SK-N-SH (cell line): Measurements from ENCODE around the gene OR5AN1. TPM values are rescaled to one million over a fixed set of nuclear protein-coding genes. Genes with fewer than 3 reads are reported as not detected.

Experiments
- CTCF ChIA-PET: fragments of 300-600, 350-600 bp; formaldehyde crosslinking; extraction: SDS; loops from one replicate; lab custom pipeline; 2021; lab: Yijun Ruan, JAX
- POLR2A ChIA-PET: fragments of 350-600 bp; sonication (Branson Sonifier 250); formaldehyde crosslinking; extraction: SDS; loops from one replicate; lab custom pipeline; 2020; ENCODE audit warnings: antibody characterized with exemption, inconsistent platforms; lab: Yijun Ruan, JAX
- DNase-seq: peaks from one replicate; pipeline ENCODE4 v3.0.0; 2012
- H2AFZ ChIP-seq: fragments of 200-600 bp; sonication (generic); 2 replicates; pipeline ENCODE4 v1.8.1; 2016; ENCODE audit warnings: antibody characterized with exemption, mild to moderate bottlenecking, low read depth
- H3F3A ChIP-seq: fragments of 200-600 bp; sonication (generic); replicated peaks from 2 replicates; pipeline ENCODE3; 2016; ENCODE audit warnings: antibody characterized with exemption, mild to moderate bottlenecking; ENCODE audit not compliant: insufficient read depth
- H3K27ac ChIP-seq, 2 experiments: fragments of 200-500 bp in 1 of 2; fragments of 200-600 bp in 1 of 2; sonication (Bioruptor generic) in 1 of 2; sonication (generic), shearing (Covaris generic) in 1 of 2; 2 replicates each; pipeline versions ENCODE4 v1.5.1 to v1.6.1; 2014 to 2016; ENCODE audit warnings: low read depth in 2 of 2, inconsistent platforms in 1 of 2, low read length in 1 of 2, mild to moderate bottlenecking in 1 of 2, mixed read lengths in 1 of 2
- H3K27me3 ChIP-seq: fragments of 200-600 bp; sonication (generic), shearing (Covaris generic); 2 replicates; pipeline ENCODE4 v1.6.1; 2016; ENCODE audit warnings: mixed run types; ENCODE audit not compliant: insufficient read depth
- H3K36me3 ChIP-seq, 2 experiments: fragments of 200-500 bp in 1 of 2; fragments of 200-600 bp in 1 of 2; sonication (Bioruptor generic) in 1 of 2; sonication (generic) in 1 of 2; replicated peaks in 1 of 2; 2 replicates each; pipeline versions ENCODE3 to v1.5.1; 2014 to 2016; ENCODE audit warnings: low read length in 1 of 2, mild to moderate bottlenecking in 1 of 2; ENCODE audit not compliant: insufficient read depth in 2 of 2, control insufficient read depth in 1 of 2
- H3K4me1 ChIP-seq, 2 experiments: fragments of 200-500 bp in 1 of 2; fragments of 200-600 bp in 1 of 2; sonication (Bioruptor generic) in 1 of 2; sonication (generic), shearing (Covaris generic) in 1 of 2; 2 replicates each; pipeline versions ENCODE4 v1.5.1 to v1.6.1; 2014 to 2016; ENCODE audit warnings: low read depth in 1 of 2, low read length in 1 of 2, mixed run types in 1 of 2; ENCODE audit not compliant: insufficient read depth in 2 of 2, control insufficient read depth in 1 of 2
- H3K4me2 ChIP-seq: fragments of 200-600 bp; sonication (generic), shearing (Covaris generic); 2 replicates; pipeline ENCODE4 v1.6.1; 2017; ENCODE audit warnings: mixed run types
- H3K4me3 ChIP-seq, 2 experiments: fragments of 200-500 bp in 1 of 2; fragments of 200-600 bp in 1 of 2; sonication (Bioruptor generic) in 1 of 2; sonication (generic), shearing (Covaris generic) in 1 of 2; 2 replicates each; pipeline versions ENCODE4 v1.5.1 to v1.8.1; 2014 to 2016; ENCODE audit warnings: low read depth in 2 of 2, inconsistent platforms in 1 of 2, low read length in 1 of 2, mild to moderate bottlenecking in 1 of 2, mixed read lengths in 1 of 2, moderate library complexity in 1 of 2
- H3K79me2 ChIP-seq: fragments of 200-600 bp; sonication (generic); 2 replicates; pipeline ENCODE4 v1.8.1; 2017; ENCODE audit warnings: mild to moderate bottlenecking; ENCODE audit not compliant: insufficient read depth
- H3K9ac ChIP-seq: fragments of 200-600 bp; sonication (generic); 2 replicates; pipeline ENCODE4 v1.6.1; 2017; ENCODE audit warnings: mixed run types
- H3K9me2 ChIP-seq: fragments of 200-600 bp; sonication (generic); 2 replicates; pipeline ENCODE4 v1.6.1; 2017; ENCODE audit warnings: mixed run types
- H3K9me3 ChIP-seq: fragments of 200-600 bp; sonication (generic); 2 replicates; pipeline ENCODE4 v1.6.1; 2017; ENCODE audit warnings: mixed run types, mild to moderate bottlenecking, moderate library complexity
- H4K20me1 ChIP-seq: fragments of 200-600 bp; sonication (generic); 2 replicates; pipeline ENCODE4 v1.6.1; 2017; ENCODE audit warnings: mild to moderate bottlenecking, mixed run types; ENCODE audit not compliant: insufficient read depth
- CHD2 ChIP-seq: fragments of 150-350 bp; IDR thresholded peaks from 2 replicates; pipeline ENCODE4 v1.6.1; 2018; ENCODE audit warnings: low read length; ENCODE audit not compliant: partially characterized antibody
- CTCF ChIP-seq: fragments of 200-600 bp; sonication (generic); IDR thresholded peaks from 2 replicates; pipeline ENCODE4 v1.6.1; 2017; ENCODE audit warnings: antibody characterized with exemption, mild to moderate bottlenecking, moderate library complexity
- ELF1 ChIP-seq: IDR thresholded peaks from 2 replicates; pipeline ENCODE4 v1.4.0; 2012
- EP300 ChIP-seq, 2 experiments: IDR thresholded peaks; 2 replicates each; pipeline versions ENCODE4 v1.4.0 to v1.6.1; 2012; ENCODE audit warnings: borderline replicate concordance in 1 of 2, low read depth in 1 of 2, low read length in 1 of 2
- FOXJ3 ChIP-seq: sonication (generic); formaldehyde crosslinking; IDR thresholded peaks from 2 replicates; pipeline ENCODE4 v1.5.1; 2020; ENCODE audit warnings: mild to moderate bottlenecking, missing genetic modification reagents
- IRF3 ChIP-seq: fragments of 150-350 bp; IDR thresholded peaks from 2 replicates; pipeline ENCODE4 v1.6.1; 2016; ENCODE audit warnings: mild to moderate bottlenecking, low read depth, low read length
- MEF2A ChIP-seq: IDR thresholded peaks from 2 replicates; pipeline ENCODE4 v1.4.0; 2012; ENCODE audit warnings: low read depth, borderline replicate concordance
- NFIC ChIP-seq: IDR thresholded peaks from 2 replicates; pipeline ENCODE4 v1.4.0; 2012; ENCODE audit warnings: borderline replicate concordance
- NRF1 ChIP-seq: IDR thresholded peaks from 2 replicates; pipeline ENCODE4 v1.6.1; 2012; ENCODE audit warnings: low read depth, mild to moderate bottlenecking, low read length
- RAD21 ChIP-seq: IDR thresholded peaks from 2 replicates; pipeline ENCODE4 v1.6.1; 2012; ENCODE audit warnings: mild to moderate bottlenecking, low read length
- REST ChIP-seq: IDR thresholded peaks from 2 replicates; pipeline ENCODE4 v1.6.1; 2012; ENCODE audit warnings: mild to moderate bottlenecking, low read depth, low read length, moderate library complexity
- RFX5 ChIP-seq: IDR thresholded peaks from 2 replicates; pipeline ENCODE4 v1.6.1; 2012; ENCODE audit warnings: mild to moderate bottlenecking, improper control_type of control experiment, low read length
- RXRA ChIP-seq: IDR thresholded peaks from 2 replicates; pipeline ENCODE4 v1.4.0; 2012; ENCODE audit warnings: low read depth, mild to moderate bottlenecking, borderline replicate concordance
- SIN3A ChIP-seq: IDR thresholded peaks from 2 replicates; pipeline ENCODE4 v1.6.1; 2012; ENCODE audit warnings: low read depth, mild to moderate bottlenecking, low read length, moderate library complexity, borderline replicate concordance
- SMC3 ChIP-seq: IDR thresholded peaks from 2 replicates; pipeline ENCODE4 v1.6.1; 2012; ENCODE audit warnings: low read depth, low read length, improper control_type of control experiment
- USF1 ChIP-seq: IDR thresholded peaks from 2 replicates; pipeline ENCODE4 v1.4.0; 2012; ENCODE audit warnings: low read depth, borderline replicate concordance
- YY1 ChIP-seq: IDR thresholded peaks from 2 replicates; pipeline ENCODE4 v1.4.0; 2012; ENCODE audit warnings: low read depth, mild to moderate bottlenecking
- WGBS: methylation state at CpG from one replicate; pipeline ENCODE4 v1.1.6; 2017; ENCODE audit warnings: low lambda C conversion rate; 5-methylcytosine and 5-hydroxymethylcytosine counted together
- polyA plus RNA-seq, 3 experiments: library from polyadenylated mRNA; depleted of rRNA; stranded (reverse); fragments of >200 nt; gene quantifications; 2 replicates each; pipeline ENCODE4 v1.2.3, GENCODE V29; 2012
- TF ChIP-seq, protein P1 (sequence below): IDR thresholded peaks from 2 replicates; pipeline ENCODE4 v1.4.0; 2012; ENCODE audit warnings: low read depth
- TF ChIP-seq, protein P2 (sequence below): IDR thresholded peaks from 2 replicates; pipeline ENCODE4; 2012

Gene OR5AN1, protein sequence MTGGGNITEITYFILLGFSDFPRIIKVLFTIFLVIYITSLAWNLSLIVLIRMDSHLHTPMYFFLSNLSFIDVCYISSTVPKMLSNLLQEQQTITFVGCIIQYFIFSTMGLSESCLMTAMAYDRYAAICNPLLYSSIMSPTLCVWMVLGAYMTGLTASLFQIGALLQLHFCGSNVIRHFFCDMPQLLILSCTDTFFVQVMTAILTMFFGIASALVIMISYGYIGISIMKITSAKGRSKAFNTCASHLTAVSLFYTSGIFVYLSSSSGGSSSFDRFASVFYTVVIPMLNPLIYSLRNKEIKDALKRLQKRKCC
- polyA plus RNA-seq (2012; rRNA removed), result not detected in 2 replicates
- not detected in 2 replicates for polyA plus RNA-seq (2012; cell fraction: cytosol; rRNA removed)
- polyA plus RNA-seq (2012; cell fraction: nucleus; rRNA removed), result not detected in 2 replicates

DNA sequence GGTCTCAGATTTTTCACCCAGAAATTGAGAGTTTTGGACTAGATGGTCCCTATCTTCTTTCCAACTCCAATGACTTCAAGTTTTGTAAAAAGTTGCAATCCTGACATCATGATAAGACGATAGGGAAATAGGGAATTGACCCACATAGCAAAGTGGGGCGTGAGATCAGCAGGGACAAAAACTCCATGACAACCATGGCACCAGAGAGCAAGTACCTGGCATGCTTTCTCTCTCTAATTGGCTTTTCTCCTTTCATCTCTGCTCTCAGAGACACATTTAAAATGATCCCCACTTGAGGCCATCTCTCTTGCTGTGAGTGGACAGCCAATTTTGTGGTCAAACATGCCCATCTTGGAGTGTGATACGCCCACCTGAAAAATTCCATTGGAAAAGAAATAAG, at the start of gene OR5AN1:
Gene OR5AN1, plus strand, starts transcription at position 301 of the 400 bp plus-strand sequence. CDS start 5,564 bp downstream, outside the sequence.
- DNase-seq, result no peak
- Histone ChIP-seq H3K79me2 (no peaks in the 10 kb centered on the region), H3K9me3 (no peaks in the 10 kb centered on the region), H3K27ac (no peak within 1 kb of the TSS), H3K36me3 (no peaks in the 10 kb centered on the region), H3K9ac (no peak within 1 kb of the TSS), H3F3A (no peaks in the 10 kb centered on the region), H3K4me3 (no peak within 1 kb of the TSS), H2AFZ (no peak within 1 kb of the TSS), H4K20me1 (no peaks in the 10 kb centered on the region), H3K27me3 (no peaks in the 10 kb centered on the region), H3K4me2 (no peak within 1 kb of the TSS), H3K9me2 (no peaks in the 10 kb centered on the region), H3K4me1 (no peaks in the 10 kb centered on the region)
- TF ChIP-seq CTCF, result no peak
- no peak for TF ChIP-seq CHD2
- TF ChIP-seq, protein P1, sequence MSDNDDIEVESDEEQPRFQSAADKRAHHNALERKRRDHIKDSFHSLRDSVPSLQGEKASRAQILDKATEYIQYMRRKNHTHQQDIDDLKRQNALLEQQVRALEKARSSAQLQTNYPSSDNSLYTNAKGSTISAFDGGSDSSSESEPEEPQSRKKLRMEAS, result no peak
- no peak for TF ChIP-seq IRF3
- TF ChIP-seq ELF1, result no peak
- TF ChIP-seq SIN3A, result no peak
- TF ChIP-seq MEF2A, result no peak
- no peak for TF ChIP-seq YY1
- TF ChIP-seq RXRA, result no peak
- no peak for TF ChIP-seq RAD21
- no peak for TF ChIP-seq NFIC
- TF ChIP-seq NRF1, result no peak
- TF ChIP-seq RFX5, result no peak
- 3% methylated on average over 3 of the region's 3 CpGs for WGBS
- CTCF ChIA-PET, result no interaction called here
- POLR2A ChIA-PET, result no interaction called here

GRCh38 chr11:59335001-59335400, 23.7 kb upstream of the OR5AN1 start:
- H4K20me1 ChIP-seq, result no peaks in the 10 kb centered on the region
- H3K27ac ChIP-seq, result no peak overlapping the region
- DNase-seq, result no peak
- no peaks in the 10 kb centered on the region for H3F3A ChIP-seq
- H3K4me1 ChIP-seq, result no peaks in the 10 kb centered on the region
- H3K79me2 ChIP-seq, result no peaks in the 10 kb centered on the region
- H3K36me3 ChIP-seq, result no peaks in the 10 kb centered on the region
- POLR2A ChIA-PET, result no interaction called here
- H3K4me2 ChIP-seq, result no peak overlapping the region
- H2AFZ ChIP-seq, result no peak overlapping the region
- H3K9me3 ChIP-seq, result no peaks in the 10 kb centered on the region
- H3K9ac ChIP-seq, result no peak overlapping the region
- H3K9me2 ChIP-seq, result no peaks in the 10 kb centered on the region; the same call in 1 of the 2 replicates
- H3K27me3 ChIP-seq, result no peaks in the 10 kb centered on the region
- no peak overlapping the region for H3K4me3 ChIP-seq
- CTCF ChIA-PET, result interaction anchor here (1.6 to 1.7 kb wide), 2 partner anchors 21 to 164 kb away, joined by 4 read pairs; no protein-coding TSS in a partner anchor
- TF ChIP-seq USF1 (no peak), YY1 (no peak), SMC3 (no peak), REST (no peak), FOXJ3 (no peak), EP300 (IDR thresholded peaks at IDR 0.05; ENCODE audit: borderline replicate concordance in 1 of 2, low read depth in 1 of 2, low read length in 1 of 2) (no peak), SIN3A (no peak)
- TF ChIP-seq, protein P2, sequence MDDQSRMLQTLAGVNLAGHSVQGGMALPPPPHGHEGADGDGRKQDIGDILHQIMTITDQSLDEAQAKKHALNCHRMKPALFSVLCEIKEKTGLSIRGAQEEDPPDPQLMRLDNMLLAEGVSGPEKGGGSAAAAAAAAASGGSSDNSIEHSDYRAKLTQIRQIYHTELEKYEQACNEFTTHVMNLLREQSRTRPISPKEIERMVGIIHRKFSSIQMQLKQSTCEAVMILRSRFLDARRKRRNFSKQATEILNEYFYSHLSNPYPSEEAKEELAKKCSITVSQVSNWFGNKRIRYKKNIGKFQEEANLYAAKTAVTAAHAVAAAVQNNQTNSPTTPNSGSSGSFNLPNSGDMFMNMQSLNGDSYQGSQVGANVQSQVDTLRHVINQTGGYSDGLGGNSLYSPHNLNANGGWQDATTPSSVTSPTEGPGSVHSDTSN, result no peak
